GM21619 (cell line): ENCODE data around the gene SCAI.

Experiments
- ATAC-seq: cut with Tn5 transposase; IDR thresholded peaks from one replicate; pipeline ENCODE4 v1.9.1; 2021; ENCODE audit not compliant: unreplicated experiment

Gene SCAI

DNA sequence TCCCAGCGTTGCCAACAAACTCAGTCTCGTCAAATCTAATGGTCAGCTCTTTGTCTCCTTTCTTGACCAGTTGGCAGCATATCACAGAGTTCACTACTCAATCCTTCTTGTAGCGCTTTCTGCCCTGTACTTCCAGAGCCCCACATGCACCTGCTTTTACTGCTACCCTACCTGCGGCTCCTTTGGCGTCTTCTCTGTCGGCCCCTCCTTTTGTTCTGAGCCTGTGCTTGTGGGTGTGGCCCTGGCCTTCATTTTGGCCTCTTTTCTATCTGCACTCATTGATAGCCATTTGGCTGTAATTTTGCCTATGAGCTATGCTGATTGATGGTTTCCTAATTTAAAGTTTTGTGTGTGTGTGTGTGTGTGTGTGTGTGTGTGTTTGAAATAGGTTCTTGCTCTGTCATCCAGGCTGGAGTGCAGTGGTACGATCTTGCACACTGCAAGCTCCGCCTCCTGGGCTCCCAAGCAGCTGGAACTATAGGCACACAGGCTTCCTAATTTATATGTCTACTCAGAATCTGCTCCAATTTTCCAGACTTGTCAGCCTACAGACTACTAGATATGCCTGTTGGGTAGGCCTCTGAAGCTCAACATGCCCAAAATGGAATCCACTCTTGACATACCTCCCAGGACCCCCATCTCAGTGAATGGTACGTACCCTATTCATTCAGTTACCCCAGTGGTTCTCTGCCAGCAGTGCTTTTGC lies 249.1 kb downstream of the SCAI start:
- ATAC-seq, result no peak
